Activated CD8-positive, alpha-beta T cell treated with anti-CD3 and anti-CD28 coated beads, Interleukin-2, amount 10 ng/mL, durations not matched to agents 7 days and 5 days (primary cell): Measurements from ENCODE around the gene KIF22. TPM values are rescaled to one million over a fixed set of nuclear protein-coding genes. Genes with fewer than 3 reads are reported as not detected.

ENCODE experiments used
- ATAC-seq: fragments of 150-1000 bp; cut with Tn5 transposase; one replicate; pipeline ENCODE4 v1.10.0; 2021; ENCODE audit warnings: moderate library complexity
- CTCF ChIA-PET: fragments of 350-600 bp; sonication (Branson Sonifier 250); formaldehyde crosslinking; loops from one replicate; lab custom pipeline; 2021; ENCODE audit warnings: antibody characterized with exemption; lab: Charles Lee
- POLR2A ChIA-PET: fragments of 350-600 bp; sonication (Branson Sonifier 250); formaldehyde crosslinking; loops from one replicate; lab custom pipeline; 2021; ENCODE audit warnings: antibody characterized with exemption; lab: Charles Lee
- DNase-seq: peaks from one replicate; pipeline ENCODE4 v3.0.0-alpha.2; 2020
- H3K27ac Mint-ChIP-seq: one replicate; pipeline ENCODE4 v1.8.0; 2021; ENCODE audit warnings: mild to moderate bottlenecking, mixed read lengths
- H3K27me3 Mint-ChIP-seq: one replicate; pipeline ENCODE4 v1.8.0; 2021; ENCODE audit warnings: low read depth, mixed read lengths
- H3K36me3 Mint-ChIP-seq: one replicate; pipeline ENCODE4 v1.8.0; 2021; ENCODE audit warnings: low read depth, mixed read lengths
- H3K4me1 Mint-ChIP-seq: one replicate; pipeline ENCODE4 v1.8.0; 2021; ENCODE audit warnings: low read depth, mixed read lengths
- H3K4me3 Mint-ChIP-seq: one replicate; pipeline ENCODE4 v1.8.0; 2021; ENCODE audit warnings: mild to moderate bottlenecking, mixed read lengths
- H3K9me3 Mint-ChIP-seq: one replicate; pipeline ENCODE4 v1.8.0; 2022; ENCODE audit warnings: mixed read lengths; ENCODE audit not compliant: insufficient read depth
- total RNA-seq, 2 experiments: library from RNA; stranded (reverse); gene quantifications; one replicate each; pipeline ENCODE4 v1.2.3, GENCODE V29; 2021

Gene KIF22
- total RNA-seq, 2 experiments from 2014 or later: 229 to 233 TPM

GRCh38 chr16:29804455-29805231, 14.1 kb downstream of the KIF22 start:
- Mint-ChIP-seq H3K27ac (peak overlapping the region; percentile 93), H3K27me3 (no peaks in the 10 kb centered on the region), H3K9me3 (no peaks in the 10 kb centered on the region), H3K4me1 (peaks cover 40% of the 10 kb centered on the region), H3K36me3 (peaks cover 63% of the 10 kb centered on the region), H3K4me3 (peak overlapping the region; percentile 89)
- DNase-seq (no peak), ATAC-seq (no peak)
- ChIA-PET POLR2A (interaction anchor here (0.6 to 5.4 kb wide), 8 partner anchors 12 to 128 kb away, joined by 3 to 89 read pairs (median 6); partner anchors contain the start of genes KIF22 and PAGR1), CTCF (interaction anchor here (0.6 to 3.1 kb wide), 10 partner anchors 10 to 228 kb away, joined by 3 to 36 read pairs (median 8); partner anchors contain the start of genes KIF22 and PAGR1)

DNA sequence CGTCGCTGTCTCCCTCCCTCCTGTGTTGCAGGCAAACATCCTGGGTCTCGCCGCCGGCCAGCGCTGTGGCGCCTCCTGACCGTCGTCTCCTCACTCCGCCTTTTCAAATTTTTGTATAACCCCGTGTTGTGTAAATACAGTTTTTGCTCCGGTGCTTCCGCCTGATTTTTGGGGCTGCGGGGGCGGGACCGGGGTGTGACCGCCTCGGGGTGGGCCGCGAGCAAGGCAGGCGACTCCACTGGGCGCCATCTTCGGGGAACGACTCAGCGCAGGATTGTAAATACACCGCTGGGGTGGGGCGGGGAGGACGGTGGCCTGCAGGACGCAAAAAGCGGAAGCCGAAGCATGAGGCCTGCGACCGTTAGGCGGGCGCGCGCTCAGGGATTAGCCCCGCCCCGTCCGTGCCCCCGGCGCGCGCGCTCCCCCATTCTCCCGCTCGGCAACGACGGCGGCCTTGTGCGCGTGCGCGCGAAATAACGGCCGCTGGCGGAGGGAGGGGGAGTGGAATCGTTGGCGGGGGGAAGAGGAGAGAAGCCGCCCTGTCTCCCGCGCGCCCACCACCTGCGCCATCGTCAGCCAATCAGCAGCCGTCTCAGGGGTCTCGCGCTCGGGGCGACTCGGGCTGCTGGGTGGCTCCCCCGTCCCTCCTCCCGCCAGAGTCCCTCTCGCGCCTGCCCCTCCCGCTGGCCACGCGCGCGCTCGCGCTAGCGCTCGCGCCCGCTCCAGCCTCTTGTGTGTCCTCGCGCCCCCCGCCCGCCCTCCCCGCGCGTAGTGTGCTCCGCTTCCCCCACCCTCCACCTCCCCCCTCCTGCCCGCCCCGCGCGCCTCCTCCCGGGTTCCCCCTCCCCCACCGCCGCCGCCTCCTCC, 14.9 kb downstream of the KIF22 start:
- peak; percentile 72 for ATAC-seq
- H3K9me3 Mint-ChIP-seq: no peaks in the 10 kb centered on the region
- H3K27ac Mint-ChIP-seq: peak overlapping the region; percentile 93
- H3K4me1 Mint-ChIP-seq: peaks cover 48% of the 10 kb centered on the region
- DNase-seq: peak; percentile 99
- ChIA-PET POLR2A (interaction anchor here (1.1 to 5.4 kb wide), 8 partner anchors 11 to 105 kb away, joined by 3 to 89 read pairs (median 6); partner anchors contain the start of genes KIF22 and PAGR1), CTCF (interaction anchor here (0.8 to 3.1 kb wide), 6 partner anchors 10 to 105 kb away, joined by 3 to 36 read pairs (median 14); partner anchors contain the start of genes KIF22 and PAGR1)
- no peaks in the 10 kb centered on the region for H3K27me3 Mint-ChIP-seq
- peak overlapping the region; percentile 89 for H3K4me3 Mint-ChIP-seq
- H3K36me3 Mint-ChIP-seq: peaks cover 70% of the 10 kb centered on the region

DNA sequence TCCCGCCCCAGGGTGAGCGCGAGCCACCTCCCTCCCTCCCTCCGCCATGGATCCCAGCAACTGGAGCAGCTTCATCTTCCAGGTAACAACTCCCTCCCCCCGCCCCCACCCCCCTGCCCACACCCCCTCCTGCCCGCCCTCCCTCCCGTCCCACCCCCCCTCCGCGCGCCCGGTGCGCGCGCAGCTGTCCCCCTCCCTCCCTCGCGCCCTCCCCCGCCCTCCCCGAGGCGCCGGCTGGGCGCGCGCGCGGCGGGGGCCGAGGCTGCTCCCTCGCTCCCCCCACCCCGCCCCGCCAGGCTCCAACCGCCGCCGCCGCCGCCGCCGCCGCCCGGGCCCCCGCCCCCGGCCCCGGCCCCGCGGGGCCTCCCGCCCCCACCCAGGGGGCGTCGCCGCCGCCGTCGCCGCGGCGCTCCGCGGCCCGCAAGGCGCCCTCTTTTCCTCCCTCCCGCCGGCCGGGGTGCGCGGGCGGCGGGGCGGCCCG, 15.6 kb downstream of the KIF22 start, which contains the start of gene MAZ:
Gene MAZ (plus strand): TSS at position 431 of the 481 bp plus-strand sequence. CDS start 173 bp downstream, outside the sequence.
- ChIA-PET POLR2A (interaction anchor here (0.6 to 4.8 kb wide), 7 partner anchors 10 to 140 kb away, joined by 3 to 57 read pairs (median 5); partner anchors contain the start of genes KIF22 and PAGR1), CTCF (interaction anchor here (0.8 to 4.4 kb wide), 6 partner anchors 11 to 200 kb away, joined by 3 to 70 read pairs (median 14); partner anchors contain the start of genes KIF22 and PAGR1)
- no peaks in the 10 kb centered on the region for H3K9me3 Mint-ChIP-seq
- H3K27ac Mint-ChIP-seq: peak within 1 kb of the TSS; percentile 98
- no peak for DNase-seq
- peaks cover 71% of the 10 kb centered on the region for H3K36me3 Mint-ChIP-seq
- H3K27me3 Mint-ChIP-seq: no peaks in the 10 kb centered on the region
- peak within 1 kb of the TSS; percentile 96 for H3K4me3 Mint-ChIP-seq
- H3K4me1 Mint-ChIP-seq: peaks cover 55% of the 10 kb centered on the region
- ATAC-seq: no peak

DNA sequence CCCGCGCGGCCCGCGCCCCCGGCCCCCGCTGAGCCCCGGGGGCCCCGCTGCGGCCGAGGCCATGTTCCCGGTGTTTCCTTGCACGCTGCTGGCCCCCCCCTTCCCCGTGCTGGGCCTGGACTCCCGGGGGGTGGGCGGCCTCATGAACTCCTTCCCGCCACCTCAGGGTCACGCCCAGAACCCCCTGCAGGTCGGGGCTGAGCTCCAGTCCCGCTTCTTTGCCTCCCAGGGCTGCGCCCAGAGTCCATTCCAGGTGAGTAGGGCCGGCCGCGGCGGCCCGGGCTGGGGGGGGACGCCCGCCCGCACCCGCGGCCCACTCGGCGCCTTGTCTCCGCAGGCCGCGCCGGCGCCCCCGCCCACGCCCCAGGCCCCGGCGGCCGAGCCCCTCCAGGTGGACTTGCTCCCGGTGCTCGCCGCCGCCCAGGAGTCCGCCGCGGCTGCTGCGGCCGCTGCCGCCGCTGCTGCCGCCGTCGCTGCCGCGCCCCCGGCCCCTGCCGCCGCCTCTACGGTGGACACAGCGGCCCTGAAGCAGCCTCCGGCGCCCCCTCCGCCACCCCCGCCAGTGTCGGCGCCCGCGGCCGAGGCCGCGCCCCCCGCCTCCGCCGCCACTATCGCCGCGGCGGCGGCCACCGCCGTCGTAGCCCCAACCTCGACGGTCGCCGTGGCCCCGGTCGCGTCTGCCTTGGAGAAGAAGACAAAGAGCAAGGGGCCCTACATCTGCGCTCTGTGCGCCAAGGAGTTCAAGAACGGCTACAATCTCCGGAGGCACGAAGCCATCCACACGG, 16.3 kb downstream of the KIF22 start:
- H3K36me3 Mint-ChIP-seq: peaks cover 66% of the 10 kb centered on the region
- CTCF ChIA-PET: interaction anchor here (0.8 to 4.4 kb wide), 14 partner anchors 10 to 225 kb away, joined by 3 to 70 read pairs (median 8); partner anchors contain the start of genes KIF22, MVP, PAGR1 and TLCD3B
- peaks cover 4% of the 10 kb centered on the region for H3K27me3 Mint-ChIP-seq
- no peaks in the 10 kb centered on the region for H3K9me3 Mint-ChIP-seq
- H3K4me3 Mint-ChIP-seq: peak overlapping the region; percentile 96
- ATAC-seq: no peak
- POLR2A ChIA-PET: interaction anchor here (0.6 to 4.8 kb wide), 15 partner anchors 8 to 141 kb away, joined by 3 to 57 read pairs (median 8); partner anchors contain the start of genes KIF22, MVP and PAGR1
- peak overlapping the region; percentile 98 for H3K27ac Mint-ChIP-seq
- DNase-seq: peak; percentile 74
- H3K4me1 Mint-ChIP-seq: peaks cover 60% of the 10 kb centered on the region

GRCh38 chr16:29807426-29808218, 17.1 kb downstream of the KIF22 start:
- peak; percentile 37 for ATAC-seq
- ChIA-PET CTCF (interaction anchor here (0.7 to 4.4 kb wide), 20 partner anchors 9 to 224 kb away, joined by 3 to 70 read pairs (median 4); partner anchors contain the start of genes KIF22, MVP, PAGR1 and TAOK2), POLR2A (interaction anchor here (1.1 to 4.8 kb wide), 13 partner anchors 9 to 207 kb away, joined by 3 to 57 read pairs (median 9); partner anchors contain the start of genes CDIPT, KIF22, MVP and PAGR1)
- peaks cover 61% of the 10 kb centered on the region for H3K36me3 Mint-ChIP-seq
- H3K27ac Mint-ChIP-seq: peak overlapping the region; percentile 98
- peak overlapping the region; percentile 96 for H3K4me3 Mint-ChIP-seq
- peaks cover 5% of the 10 kb centered on the region for H3K27me3 Mint-ChIP-seq
- H3K9me3 Mint-ChIP-seq: no peaks in the 10 kb centered on the region
- H3K4me1 Mint-ChIP-seq: peaks cover 64% of the 10 kb centered on the region
- DNase-seq: peak; percentile 95

GRCh38 chr16:29808219-29808900, 17.8 kb downstream of the KIF22 start:
- peaks cover 8% of the 10 kb centered on the region for H3K27me3 Mint-ChIP-seq
- peaks cover 55% of the 10 kb centered on the region for H3K36me3 Mint-ChIP-seq
- H3K4me3 Mint-ChIP-seq: peak overlapping the region; percentile 96
- no peaks in the 10 kb centered on the region for H3K9me3 Mint-ChIP-seq
- peak overlapping the region; percentile 98 for H3K27ac Mint-ChIP-seq
- H3K4me1 Mint-ChIP-seq: peaks cover 62% of the 10 kb centered on the region
- CTCF ChIA-PET: interaction anchor here (0.8 to 4.4 kb wide), 17 partner anchors 8 to 223 kb away, joined by 3 to 70 read pairs (median 5); partner anchors contain the start of genes KIF22, MVP, PAGR1 and TAOK2
- DNase-seq (peak; percentile 60), ATAC-seq (peak; percentile 12)
- POLR2A ChIA-PET: interaction anchor here (0.9 to 4.8 kb wide), 13 partner anchors 8 to 208 kb away, joined by 3 to 57 read pairs (median 9); partner anchors contain the start of genes CDIPT, KIF22, MVP and PAGR1

DNA sequence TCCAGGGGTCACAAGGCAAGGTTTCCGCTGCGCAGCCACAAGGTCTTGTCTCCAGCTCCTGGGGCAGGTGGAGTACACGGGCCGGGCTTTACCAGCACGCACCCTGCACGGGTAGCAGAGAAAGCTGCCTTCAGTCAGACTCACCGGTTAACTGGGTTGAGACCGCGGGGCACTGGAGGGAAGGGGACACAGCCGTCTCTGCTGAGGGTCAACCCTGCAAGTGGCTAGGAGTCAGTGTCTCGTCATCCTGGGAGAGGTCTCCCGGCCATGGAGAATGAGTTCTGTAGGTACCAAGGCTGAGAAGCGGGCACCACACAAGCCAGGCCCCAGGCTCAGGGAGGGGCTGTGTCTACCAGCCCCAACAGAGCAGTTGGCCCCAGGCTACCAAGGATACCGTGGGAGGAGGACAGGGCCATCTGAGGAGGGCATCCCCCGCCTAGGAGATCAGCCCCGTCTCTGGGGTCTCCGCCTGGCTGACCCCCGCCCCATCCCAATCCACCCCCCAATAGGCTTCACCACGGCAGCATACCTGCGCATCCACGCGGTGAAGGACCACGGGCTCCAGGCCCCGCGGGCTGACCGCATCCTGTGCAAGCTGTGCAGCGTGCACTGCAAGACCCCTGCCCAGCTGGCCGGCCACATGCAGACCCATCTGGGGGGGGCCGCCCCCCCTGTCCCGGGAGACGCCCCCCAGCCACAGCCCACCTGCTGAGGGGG, 18.6 kb downstream of the KIF22 start:
- Mint-ChIP-seq H3K27ac (peak overlapping the region; percentile 98), H3K4me3 (peak overlapping the region; percentile 96), H3K36me3 (peaks cover 47% of the 10 kb centered on the region), H3K9me3 (no peaks in the 10 kb centered on the region), H3K4me1 (peaks cover 58% of the 10 kb centered on the region), H3K27me3 (peaks cover 8% of the 10 kb centered on the region)
- POLR2A ChIA-PET: interaction anchor here (0.6 to 4.8 kb wide), 8 partner anchors 7 to 114 kb away, joined by 3 to 57 read pairs (median 12); partner anchors contain the start of genes KIF22, MVP and PAGR1
- ATAC-seq: no peak
- DNase-seq: no peak
- CTCF ChIA-PET: interaction anchor here (0.8 to 4.4 kb wide), 9 partner anchors 8 to 222 kb away, joined by 3 to 70 read pairs (median 16); partner anchors contain the start of genes MVP, PAGR1 and TLCD3B

DNA sequence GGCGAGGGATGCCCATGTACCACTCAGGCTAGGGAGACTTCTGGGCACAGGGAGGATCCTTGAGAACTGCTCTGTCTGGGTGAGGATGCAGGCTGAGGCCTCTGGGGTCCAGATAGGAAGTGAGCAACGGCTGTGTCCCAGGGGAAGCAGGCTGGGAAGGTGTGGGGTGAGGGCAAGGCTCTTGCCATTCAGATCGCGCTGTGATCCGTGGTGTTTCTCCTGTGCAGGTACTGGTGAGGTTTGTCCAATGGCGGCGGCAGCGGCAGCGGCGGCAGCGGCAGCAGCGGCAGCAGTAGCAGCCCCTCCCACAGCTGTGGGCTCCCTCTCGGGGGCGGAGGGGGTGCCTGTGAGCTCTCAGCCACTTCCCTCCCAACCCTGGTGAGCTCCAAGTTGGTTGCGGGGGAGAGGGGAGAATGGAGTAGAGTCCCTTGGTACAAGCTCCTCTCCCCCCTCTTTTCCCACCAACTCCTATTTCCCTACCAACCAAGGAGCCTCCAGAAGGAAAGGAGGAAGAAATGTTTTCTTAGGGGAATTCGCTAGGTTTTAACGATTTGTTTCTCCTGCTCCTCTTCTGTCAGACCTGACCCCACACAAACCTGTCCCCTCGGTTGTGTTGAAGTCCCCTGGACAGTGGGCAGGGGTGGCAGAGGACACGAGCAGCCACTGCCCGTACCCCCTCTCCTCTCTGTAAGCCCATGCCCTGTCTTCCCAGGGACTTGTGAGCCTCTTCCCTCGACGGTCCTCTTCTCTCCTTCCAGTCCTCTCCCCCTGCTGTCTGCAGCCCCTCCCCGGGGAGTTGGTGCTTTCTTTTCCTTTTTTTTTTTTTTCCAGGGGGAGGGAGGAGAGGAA, 19.5 kb downstream of the KIF22 start:
- Mint-ChIP-seq H3K27me3 (peaks cover 8% of the 10 kb centered on the region), H3K36me3 (peaks cover 41% of the 10 kb centered on the region), H3K4me3 (peak overlapping the region; percentile 90), H3K9me3 (no peaks in the 10 kb centered on the region), H3K27ac (peak overlapping the region; percentile 77), H3K4me1 (peaks cover 62% of the 10 kb centered on the region)
- DNase-seq: peak; percentile 73
- ChIA-PET CTCF (interaction anchor here (0.6 to 4.4 kb wide), 5 partner anchors 23 to 245 kb away, joined by 3 to 18 read pairs (median 3); no protein-coding TSS in a partner anchor), POLR2A (interaction anchor here (0.6 to 4.8 kb wide), 5 partner anchors 11 to 673 kb away, joined by 3 to 57 read pairs (median 3); partner anchors contain the start of genes KIF22 and MVP)
- no peak for ATAC-seq
